ENCODE results near the gene NFASC.

The NFASC gene

GRCh38 chr1:204932573-204932909 is 61.9 kb downstream of the NFASC start:
- Histone ChIP-seq H2AFZ (ENCODE audit: low read depth, low read length, severe bottlenecking) (no peak overlapping the region), H3K9ac (ENCODE audit: low read length) (no peak overlapping the region), H3K27ac (ENCODE audit: low read depth, low read length) (no peak overlapping the region), H3K36me3 (ENCODE audit: low read length) (no peaks in the 10 kb centered on the region), H3K4me3 (ENCODE audit: insufficient read depth, low read length, poor library complexity, severe bottlenecking) (no peak overlapping the region), H3K4me2 (ENCODE audit: low read depth, low read length, poor library complexity, severe bottlenecking) (no peak overlapping the region), H4K20me1 (ENCODE audit: low read depth, low read length) (no peaks in the 10 kb centered on the region), H3K9me3 (ENCODE audit: insufficient read depth, low read length) (no peaks in the 10 kb centered on the region), H3K9me2 (replicated peaks; ENCODE audit: insufficient read depth, low read length) (no peaks in the 10 kb centered on the region), H3K27me3 (ENCODE audit: low read length) (no peaks in the 10 kb centered on the region), H3K79me2 (ENCODE audit: insufficient read depth, low read length) (no peaks in the 10 kb centered on the region), H3F3A (ENCODE audit: insufficient read depth) (no peaks in the 10 kb centered on the region)
- TF ChIP-seq CTCF (IDR thresholded peaks at IDR 0.05; ENCODE audit: insufficient read depth, low read length, poor library complexity, severe bottlenecking) (no peak), EZH2phosphoT487 (conservative IDR thresholded peaks at IDR 0.05; ENCODE audit: low read length) (no peak)

- no peaks in the 10 kb centered on the region for H4K20me1 ChIP-seq (ENCODE audit: low read depth, low read length)
- no peak overlapping the region for H3K27ac ChIP-seq (ENCODE audit: low read depth, low read length)
- H3K4me2 ChIP-seq (ENCODE audit: low read depth, low read length, poor library complexity, severe bottlenecking), result no peak overlapping the region
- no peak overlapping the region for H2AFZ ChIP-seq (ENCODE audit: low read depth, low read length, severe bottlenecking)
- TF ChIP-seq CTCF (IDR thresholded peaks at IDR 0.05; ENCODE audit: insufficient read depth, low read length, poor library complexity, severe bottlenecking) (no peak), EZH2phosphoT487 (conservative IDR thresholded peaks at IDR 0.05; ENCODE audit: low read length) (no peak)
- no peaks in the 10 kb centered on the region for H3K27me3 ChIP-seq (ENCODE audit: low read length)
- H3F3A ChIP-seq (ENCODE audit: insufficient read depth), result no peaks in the 10 kb centered on the region
- H3K36me3 ChIP-seq (ENCODE audit: low read length), result no peaks in the 10 kb centered on the region
- no peaks in the 10 kb centered on the region for H3K9me3 ChIP-seq (ENCODE audit: insufficient read depth, low read length)
- no peak overlapping the region for H3K9ac ChIP-seq (ENCODE audit: low read length)
- H3K9me2 ChIP-seq (replicated peaks; ENCODE audit: insufficient read depth, low read length), result no peaks in the 10 kb centered on the region
- H3K79me2 ChIP-seq (ENCODE audit: insufficient read depth, low read length), result no peaks in the 10 kb centered on the region
- no peak overlapping the region for H3K4me3 ChIP-seq (ENCODE audit: insufficient read depth, low read length, poor library complexity, severe bottlenecking)
These were observed 64.5 kb downstream of the NFASC start for GRCh38 chr1:204935155-204935554.

- H3K9me3 ChIP-seq (ENCODE audit: insufficient read depth, low read length), result no peaks in the 10 kb centered on the region
- no peaks in the 10 kb centered on the region for H4K20me1 ChIP-seq (ENCODE audit: low read depth, low read length)
- H3K36me3 ChIP-seq (ENCODE audit: low read length), result no peaks in the 10 kb centered on the region
- no peaks in the 10 kb centered on the region for H3F3A ChIP-seq (ENCODE audit: insufficient read depth)
- no peak overlapping the region for H3K9ac ChIP-seq (ENCODE audit: low read length)
- TF ChIP-seq EZH2phosphoT487 (conservative IDR thresholded peaks at IDR 0.05; ENCODE audit: low read length) (no peak), CTCF (IDR thresholded peaks at IDR 0.05; ENCODE audit: insufficient read depth, low read length, poor library complexity, severe bottlenecking) (no peak)
- no peak overlapping the region for H3K27ac ChIP-seq (ENCODE audit: low read depth, low read length)
- no peak overlapping the region for H3K4me3 ChIP-seq (ENCODE audit: insufficient read depth, low read length, poor library complexity, severe bottlenecking)
- no peak overlapping the region for H2AFZ ChIP-seq (ENCODE audit: low read depth, low read length, severe bottlenecking)
- no peaks in the 10 kb centered on the region for H3K27me3 ChIP-seq (ENCODE audit: low read length)
- no peaks in the 10 kb centered on the region for H3K79me2 ChIP-seq (ENCODE audit: insufficient read depth, low read length)
- no peaks in the 10 kb centered on the region for H3K9me2 ChIP-seq (replicated peaks; ENCODE audit: insufficient read depth, low read length)
- no peak overlapping the region for H3K4me2 ChIP-seq (ENCODE audit: low read depth, low read length, poor library complexity, severe bottlenecking)
These were observed 66.1 kb downstream of the NFASC start for GRCh38 chr1:204936765-204937164.

- no peaks in the 10 kb centered on the region for H3K79me2 ChIP-seq (ENCODE audit: insufficient read depth, low read length)
These were observed 67.2 kb downstream of the NFASC start for GRCh38 chr1:204937901-204938300.

More at GRCh38 chr1:204937901-204938300, 67.2 kb downstream of the NFASC start:
- Histone ChIP-seq H3K9me2 (replicated peaks; ENCODE audit: insufficient read depth, low read length) (no peaks in the 10 kb centered on the region), H3K4me2 (ENCODE audit: low read depth, low read length, poor library complexity, severe bottlenecking) (no peak overlapping the region), H3F3A (ENCODE audit: insufficient read depth) (no peaks in the 10 kb centered on the region), H3K4me3 (ENCODE audit: insufficient read depth, low read length, poor library complexity, severe bottlenecking) (no peak overlapping the region), H2AFZ (ENCODE audit: low read depth, low read length, severe bottlenecking) (no peak overlapping the region), H3K36me3 (ENCODE audit: low read length) (no peaks in the 10 kb centered on the region), H3K9me3 (ENCODE audit: insufficient read depth, low read length) (no peaks in the 10 kb centered on the region), H3K9ac (ENCODE audit: low read length) (no peak overlapping the region), H4K20me1 (ENCODE audit: low read depth, low read length) (no peaks in the 10 kb centered on the region), H3K27me3 (ENCODE audit: low read length) (no peaks in the 10 kb centered on the region), H3K27ac (ENCODE audit: low read depth, low read length) (no peak overlapping the region)
- TF ChIP-seq CTCF (IDR thresholded peaks at IDR 0.05; ENCODE audit: insufficient read depth, low read length, poor library complexity, severe bottlenecking) (no peak), EZH2phosphoT487 (conservative IDR thresholded peaks at IDR 0.05; ENCODE audit: low read length) (no peak)

Data from SU-DHL-6 (cell line).